OCI-LY1 (cell line): Measurements from ENCODE around the gene IPP.
"Not testable (repeated sequence)": the region's sequence is repeated elsewhere in the genome, so short reads cannot be mapped to it uniquely, and the experiment has no call there.

Experiments used
- H2AFZ ChIP-seq: fragments of 200-600 bp; sonication (generic), shearing (Covaris generic); 2 replicates; pipeline ENCODE4 v1.6.0; 2014; ENCODE audit warnings: antibody characterized with exemption, mild to moderate bottlenecking, low read length
- H3F3A ChIP-seq: fragments of 200-600 bp; sonication (generic), shearing (Covaris generic); 2 replicates; pipeline ENCODE4 v1.6.0; 2014; ENCODE audit warnings: mild to moderate bottlenecking, antibody characterized with exemption, low read length, moderate library complexity; ENCODE audit not compliant: insufficient read depth
- H3K27ac ChIP-seq: fragments of 200-600 bp; sonication (generic); 2 replicates; pipeline ENCODE4 v1.5.1; 2014; ENCODE audit warnings: low read length, mixed run types, mild to moderate bottlenecking, low read depth; ENCODE audit not compliant: poor library complexity, severe bottlenecking
- H3K27me3 ChIP-seq: fragments of 200-600 bp; sonication (generic); 2 replicates; pipeline ENCODE4 v1.6.0; 2014; ENCODE audit warnings: antibody characterized with exemption, mild to moderate bottlenecking, low read length, moderate library complexity; ENCODE audit not compliant: insufficient read depth
- H3K36me3 ChIP-seq: fragments of 200-600 bp; sonication (generic); 2 replicates; pipeline ENCODE4 v1.6.1; 2014; ENCODE audit warnings: mild to moderate bottlenecking, antibody characterized with exemption, low read length, moderate library complexity, mixed read lengths; ENCODE audit not compliant: insufficient read depth
- H3K4me1 ChIP-seq: fragments of 200-600 bp; sonication (generic); 2 replicates; pipeline ENCODE4 v1.5.1; 2014; ENCODE audit warnings: mild to moderate bottlenecking, low read length, moderate library complexity; ENCODE audit not compliant: insufficient read depth, severe bottlenecking
- H3K4me2 ChIP-seq: fragments of 200-600 bp; sonication (generic), shearing (Covaris generic); 2 replicates; pipeline ENCODE4 v1.6.1; 2014; ENCODE audit warnings: low read length
- H3K4me3 ChIP-seq: fragments of 200-600 bp; sonication (generic); 2 replicates; pipeline ENCODE4 v1.5.1; 2014; ENCODE audit warnings: low read length, low read depth, mild to moderate bottlenecking, mixed read lengths; ENCODE audit not compliant: poor library complexity, severe bottlenecking
- H3K79me2 ChIP-seq: fragments of 200-600 bp; shearing (Covaris generic); 2 replicates; pipeline ENCODE4 v1.6.1; 2016; ENCODE audit warnings: mixed run types, low read length, mixed read lengths; ENCODE audit not compliant: insufficient read depth
- H3K9ac ChIP-seq: fragments of 200-600 bp; sonication (generic), shearing (Covaris generic); 2 replicates; pipeline ENCODE4 v1.6.1; 2014; ENCODE audit warnings: mild to moderate bottlenecking, low read length, mixed read lengths
- H3K9me2 ChIP-seq: fragments of 200-600 bp; sonication (generic), shearing (Covaris generic); 2 replicates; pipeline ENCODE4 v1.6.1; 2014; ENCODE audit warnings: low read depth, mild to moderate bottlenecking, low read length, mixed read lengths
- H3K9me3 ChIP-seq: fragments of 200-600 bp; shearing (Covaris generic); 2 replicates; pipeline ENCODE4 v1.6.1; 2014; ENCODE audit warnings: low read length, mixed read lengths
- H4K20me1 ChIP-seq: fragments of 200-600 bp; sonication (generic), shearing (Covaris generic); 2 replicates; pipeline ENCODE4 v1.6.0; 2016; ENCODE audit warnings: mild to moderate bottlenecking, low read length; ENCODE audit not compliant: insufficient read depth
- EZH2 ChIP-seq: fragments of 200-600 bp; sonication (generic), shearing (Covaris generic); IDR thresholded peaks from 2 replicates; pipeline ENCODE4 v1.8.0; 2017; ENCODE audit warnings: borderline replicate concordance, mixed run types, mild to moderate bottlenecking, antibody characterized with exemption, low read length, moderate library complexity, mixed read lengths
- TF ChIP-seq, protein P1 (sequence below): fragments of 200-600 bp; sonication (generic), shearing (Covaris generic); IDR thresholded peaks from 2 replicates; pipeline ENCODE4 v1.5.1; 2017; ENCODE audit warnings: mild to moderate bottlenecking, antibody characterized with exemption, low read length, moderate library complexity, mixed read lengths

IPP gene

GRCh38 chr1:45704637-45705036, 45.8 kb downstream of the IPP start:
- Histone ChIP-seq H3K9me3 (no peaks in the 10 kb centered on the region), H3F3A (no peaks in the 10 kb centered on the region; the same call in 1 of the 2 replicates), H3K9ac (no peak overlapping the region), H3K79me2 (no peaks in the 10 kb centered on the region), H3K27ac (no peak overlapping the region), H3K27me3 (no peaks in the 10 kb centered on the region), H3K4me2 (no peak overlapping the region), H4K20me1 (no peaks in the 10 kb centered on the region), H2AFZ (no peak overlapping the region), H3K36me3 (peaks cover 12% of the 10 kb centered on the region), H3K4me1 (no peaks in the 10 kb centered on the region), H3K9me2 (no peaks in the 10 kb centered on the region), H3K4me3 (no peak overlapping the region)
- no peak for TF ChIP-seq EZH2
- TF ChIP-seq, protein P1, sequence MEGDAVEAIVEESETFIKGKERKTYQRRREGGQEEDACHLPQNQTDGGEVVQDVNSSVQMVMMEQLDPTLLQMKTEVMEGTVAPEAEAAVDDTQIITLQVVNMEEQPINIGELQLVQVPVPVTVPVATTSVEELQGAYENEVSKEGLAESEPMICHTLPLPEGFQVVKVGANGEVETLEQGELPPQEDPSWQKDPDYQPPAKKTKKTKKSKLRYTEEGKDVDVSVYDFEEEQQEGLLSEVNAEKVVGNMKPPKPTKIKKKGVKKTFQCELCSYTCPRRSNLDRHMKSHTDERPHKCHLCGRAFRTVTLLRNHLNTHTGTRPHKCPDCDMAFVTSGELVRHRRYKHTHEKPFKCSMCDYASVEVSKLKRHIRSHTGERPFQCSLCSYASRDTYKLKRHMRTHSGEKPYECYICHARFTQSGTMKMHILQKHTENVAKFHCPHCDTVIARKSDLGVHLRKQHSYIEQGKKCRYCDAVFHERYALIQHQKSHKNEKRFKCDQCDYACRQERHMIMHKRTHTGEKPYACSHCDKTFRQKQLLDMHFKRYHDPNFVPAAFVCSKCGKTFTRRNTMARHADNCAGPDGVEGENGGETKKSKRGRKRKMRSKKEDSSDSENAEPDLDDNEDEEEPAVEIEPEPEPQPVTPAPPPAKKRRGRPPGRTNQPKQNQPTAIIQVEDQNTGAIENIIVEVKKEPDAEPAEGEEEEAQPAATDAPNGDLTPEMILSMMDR: no peak

DNA sequence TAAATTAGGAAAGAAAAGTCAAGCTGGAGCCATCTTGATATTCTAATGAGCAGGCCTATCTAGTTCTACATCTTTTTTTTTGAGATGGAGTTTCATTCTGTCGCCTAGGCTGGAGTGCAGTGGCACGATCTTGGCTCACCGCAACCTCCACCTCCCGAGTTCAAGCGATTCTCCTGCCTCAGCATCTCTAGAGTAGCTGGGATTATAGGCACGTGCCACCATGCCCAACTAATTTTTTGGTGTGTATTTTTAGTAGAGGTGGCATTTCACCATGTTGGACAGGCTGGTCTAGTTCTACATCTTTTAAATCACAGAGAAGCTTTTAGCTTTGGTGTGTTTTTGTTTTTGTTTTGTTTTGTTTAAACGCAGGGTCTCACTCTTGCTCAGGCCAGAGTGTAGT, 55.6 kb downstream of the IPP start:
- peaks cover 47% of the 10 kb centered on the region for H3K36me3 ChIP-seq
- no peaks in the 10 kb centered on the region for H3K4me1 ChIP-seq
- no peak overlapping the region for H2AFZ ChIP-seq
- H3K79me2 ChIP-seq: peaks cover 10% of the 10 kb centered on the region
- H3K27ac ChIP-seq: no peak overlapping the region
- H4K20me1 ChIP-seq: no peaks in the 10 kb centered on the region
- H3K27me3 ChIP-seq: no peaks in the 10 kb centered on the region
- H3F3A ChIP-seq: no peaks in the 10 kb centered on the region
- H3K9ac ChIP-seq: no peak overlapping the region
- H3K9me2 ChIP-seq: no peaks in the 10 kb centered on the region
- no peak overlapping the region for H3K4me2 ChIP-seq
- H3K9me3 ChIP-seq: no peaks in the 10 kb centered on the region
- TF ChIP-seq, protein P1: no peak
- TF ChIP-seq EZH2: no peak
- no peak overlapping the region for H3K4me3 ChIP-seq

GRCh38 chr1:45693811-45694210, 56.6 kb downstream of the IPP start:
- not testable (repeated sequence) for H3K4me2 ChIP-seq, H3K9ac ChIP-seq, H3K9me3 ChIP-seq, H4K20me1 ChIP-seq, H3K27me3 ChIP-seq, H3K4me3 ChIP-seq, H3K27ac ChIP-seq, H2AFZ ChIP-seq, H3K9me2 ChIP-seq, H3K4me1 ChIP-seq, H3F3A ChIP-seq
- Histone ChIP-seq H3K36me3 (peaks cover 49% of the 10 kb centered on the region), H3K79me2 (peaks cover 18% of the 10 kb centered on the region)
